ENCODE measurements around the gene SOX2. TPM values are rescaled to one million over a fixed set of nuclear protein-coding genes. Genes with fewer than 3 reads are reported as not detected.
A peak's percentile ranks its signal among the peaks of the same experiment; 100 is the strongest.

Gene SOX2
- total RNA-seq, 1 donor from 2014 or later: not detected

- no peak for DNase-seq
Measured at GRCh38 chr3:181705086-181705480, 6.6 kb upstream of the SOX2 start.

- DNase-seq: no peak
Measured at GRCh38 chr3:181707980-181708379, 3.7 kb upstream of the SOX2 start.

- DNase-seq: peak; percentile 80
Measured at GRCh38 chr3:181709537-181710279, 2.0 kb upstream of the SOX2 start.

- DNase-seq: no peak
Measured at GRCh38 chr3:181710345-181711291, 1.1 kb upstream of the SOX2 start.

- no peak for DNase-seq
Measured at GRCh38 chr3:181712226-181712552, 464 bp downstream of the SOX2 start.

- peak; percentile 27 for DNase-seq
Measured at GRCh38 chr3:181712553-181713279, 991 bp downstream of the SOX2 start.

- DNase-seq: no peak
Measured at GRCh38 chr3:181713280-181713647, 1.5 kb downstream of the SOX2 start.

- DNase-seq: no peak
Measured at GRCh38 chr3:181713676-181714612, 2.2 kb downstream of the SOX2 start.

- no peak for DNase-seq
Measured at GRCh38 chr3:181715571-181716340, 4.0 kb downstream of the SOX2 start.

GRCh38 chr3:181716966-181717365 is 5.2 kb downstream of the SOX2 start:
- DNase-seq: no peak

GRCh38 chr3:181717549-181718171 is 5.9 kb downstream of the SOX2 start:
- no peak for DNase-seq

- no peak for DNase-seq
Measured at GRCh38 chr3:181718369-181718768, 6.6 kb downstream of the SOX2 start.

GRCh38 chr3:181718987-181719911 is 7.5 kb downstream of the SOX2 start:
- no peak for DNase-seq

- DNase-seq: no peak
Measured at GRCh38 chr3:181719991-181720680, 8.4 kb downstream of the SOX2 start.

GRCh38 chr3:181721046-181721875 is 9.5 kb downstream of the SOX2 start:
- no peak for DNase-seq

- no peak for DNase-seq
Measured at GRCh38 chr3:181722156-181722555, 10.4 kb downstream of the SOX2 start.

- DNase-seq: no peak
Measured at GRCh38 chr3:181722766-181723425, 11.2 kb downstream of the SOX2 start.
